H1 (cell line): ENCODE measurements around the gene STEAP1B. TPM values are rescaled to one million over a fixed set of nuclear protein-coding genes. Genes with fewer than 3 reads are reported as not detected.

Experiments used
- CTCF ChIA-PET: fragments of 300-600 bp; sonication (Branson Sonifier 250); formaldehyde crosslinking; loops from one replicate; lab custom pipeline; 2021; ENCODE audit not compliant: partially characterized antibody; lab: Charles Lee
- POLR2A ChIA-PET: fragments of 300-600 bp; sonication (Branson Sonifier 250); formaldehyde crosslinking; loops from one replicate; lab custom pipeline; 2021; ENCODE audit warnings: inconsistent platforms; ENCODE audit not compliant: partially characterized antibody; lab: Charles Lee
- DNase-seq, 2 experiments: peaks; one replicate each; pipeline versions ENCODE4 v3.0.0 to v3.0.0-alpha.2; 2010 to 2022; ENCODE audit warnings: low spot score in 2 of 2, low read depth in 1 of 2, mixed read lengths in 1 of 2
- FAIRE-seq: peaks from 2 replicates; lab custom pipeline; 2011; peaks lifted over from hg19 to GRCh38; lab: Jason Lieb, UNC
- H2AFZ ChIP-seq: 2 replicates; pipeline ENCODE4 v1.8.1; 2012; ENCODE audit warnings: low read length, inconsistent platforms
- H2AK5ac ChIP-seq: 2 replicates; pipeline ENCODE4 v1.6.1; 2013; ENCODE audit warnings: low read depth, low read length
- H2BK120ac ChIP-seq: replicated peaks from 2 replicates; pipeline ENCODE3; 2013; ENCODE audit warnings: low read depth, low read length, inconsistent platforms
- H2BK12ac ChIP-seq: 2 replicates; pipeline ENCODE4 v1.6.1; 2013; ENCODE audit warnings: low read depth, low read length
- H2BK15ac ChIP-seq: 2 replicates; pipeline ENCODE4 v1.6.1; 2013; ENCODE audit warnings: low read length
- H2BK20ac ChIP-seq: 2 replicates; pipeline ENCODE4 v1.6.1; 2013; ENCODE audit warnings: low read length
- H2BK5ac ChIP-seq: 2 replicates; pipeline ENCODE4 v1.6.1; 2013; ENCODE audit warnings: low read depth, low read length
- H3K14ac ChIP-seq: 2 replicates; pipeline ENCODE4 v1.6.1; 2013; ENCODE audit warnings: inconsistent platforms; ENCODE audit not compliant: insufficient read length
- H3K18ac ChIP-seq: 2 replicates; pipeline ENCODE4 v1.6.1; 2013; ENCODE audit warnings: low read length; ENCODE audit errors: extremely low read depth
- H3K23ac ChIP-seq: 2 replicates; pipeline ENCODE4 v1.6.1; 2013; ENCODE audit warnings: inconsistent platforms; ENCODE audit not compliant: insufficient read length
- H3K23me2 ChIP-seq: 2 replicates; pipeline ENCODE4 v1.6.1; 2013; ENCODE audit warnings: low read depth, low read length
- H3K27ac ChIP-seq: 2 replicates; pipeline ENCODE4 v1.6.1; 2011; ENCODE audit warnings: low read depth, low read length, inconsistent platforms
- H3K27me3 ChIP-seq, 4 experiments: replicated peaks in 1 of 4; 1 replicate in 1 of 4; 2 replicates in 3 of 4; pipeline versions ENCODE4 v1.6.1 to v1.8.1; 2011 to 2013; ENCODE audit warnings: low read length in 3 of 4, mild to moderate bottlenecking in 3 of 4, inconsistent platforms in 2 of 4, mixed read lengths in 2 of 4, moderate library complexity in 1 of 4; ENCODE audit not compliant: control insufficient read depth in 3 of 4, insufficient read depth in 3 of 4; ENCODE audit errors: extremely low read depth in 1 of 4
- H3K36me3 ChIP-seq, 4 experiments: 2 replicates each; pipeline versions ENCODE4 v1.6.1 to v1.8.1; 2011 to 2013; ENCODE audit warnings: mild to moderate bottlenecking in 4 of 4, low read length in 3 of 4, moderate library complexity in 2 of 4, control low read depth in 1 of 4, inconsistent platforms in 1 of 4; ENCODE audit not compliant: insufficient read depth in 4 of 4, control insufficient read depth in 2 of 4
- H3K4ac ChIP-seq: replicated peaks from 2 replicates; pipeline ENCODE3; 2013; ENCODE audit warnings: low read length, low read depth, mixed read lengths, inconsistent platforms; ENCODE audit not compliant: insufficient read length
- H3K4me1 ChIP-seq, 4 experiments: replicated peaks in 1 of 4; 1 replicate in 1 of 4; 2 replicates in 3 of 4; pipeline versions ENCODE4 v1.6.1 to v1.8.1; 2011 to 2013; ENCODE audit warnings: low read length in 3 of 4, inconsistent platforms in 2 of 4, mixed read lengths in 1 of 4; ENCODE audit not compliant: insufficient read depth in 4 of 4, control insufficient read depth in 3 of 4
- H3K4me2 ChIP-seq, 2 experiments: 2 replicates each; pipeline versions ENCODE4 v1.6.1 to v1.8.1; 2011 to 2013; ENCODE audit warnings: low read depth in 2 of 2, low read length in 2 of 2, control low read depth in 1 of 2, inconsistent platforms in 1 of 2, mild to moderate bottlenecking in 1 of 2; ENCODE audit not compliant: insufficient read depth in 1 of 2
- H3K4me3 ChIP-seq, 4 experiments: fragments of 200-600, 300-600 bp in 1 of 4; sonication (generic), shearing (Covaris generic), sonication (Bioruptor Twin) in 1 of 4; 2 replicates each; pipeline versions ENCODE4 v1.5.1 to v1.8.1; 2011 to 2016; ENCODE audit warnings: low read length in 4 of 4, low read depth in 3 of 4, control low read depth in 2 of 4, inconsistent platforms in 2 of 4, mild to moderate bottlenecking in 2 of 4, mixed read lengths in 1 of 4, moderate library complexity in 1 of 4; ENCODE audit not compliant: insufficient read depth in 2 of 4; ENCODE audit errors: extremely low read depth in 1 of 4
- H3K56ac ChIP-seq: replicated peaks from 2 replicates; pipeline ENCODE3; 2013; ENCODE audit warnings: low read depth, mild to moderate bottlenecking, mixed read lengths, low read length, inconsistent platforms; ENCODE audit not compliant: insufficient read length
- H3K79me1 ChIP-seq: 2 replicates; pipeline ENCODE4 v1.6.1; 2013; ENCODE audit warnings: low read depth, low read length, control low read depth
- H3K79me2 ChIP-seq, 2 experiments: 2 replicates each; pipeline versions ENCODE4 v1.6.1 to v1.8.1; 2012 to 2013; ENCODE audit warnings: low read length in 2 of 2, mild to moderate bottlenecking in 2 of 2, inconsistent platforms in 1 of 2; ENCODE audit not compliant: insufficient read depth in 2 of 2, control insufficient read depth in 1 of 2
- H3K9ac ChIP-seq, 4 experiments: replicated peaks in 1 of 4; 1 replicate in 1 of 4; 2 replicates in 3 of 4; pipeline versions ENCODE4 v1.6.1 to v1.8.1; 2011 to 2013; ENCODE audit warnings: low read depth in 3 of 4, low read length in 3 of 4, control low read depth in 2 of 4, mild to moderate bottlenecking in 2 of 4, moderate library complexity in 2 of 4, inconsistent platforms in 1 of 4; ENCODE audit errors: extremely low read depth in 1 of 4
- H3K9me3 ChIP-seq, 2 experiments: 2 replicates each; pipeline versions ENCODE4 v1.6.1 to v1.8.1; 2012 to 2013; ENCODE audit warnings: mild to moderate bottlenecking in 2 of 2, moderate library complexity in 2 of 2, control low read depth in 1 of 2, inconsistent platforms in 1 of 2, low read depth in 1 of 2, low read length in 1 of 2, mixed read lengths in 1 of 2; ENCODE audit not compliant: insufficient read depth in 2 of 2
- H4K20me1 ChIP-seq, 2 experiments: replicated peaks in 1 of 2; 2 replicates each; pipeline versions ENCODE3 to v1.8.1; 2011 to 2013; ENCODE audit warnings: inconsistent platforms in 2 of 2, low read length in 2 of 2, mild to moderate bottlenecking in 1 of 2; ENCODE audit not compliant: insufficient read depth in 2 of 2, control insufficient read depth in 1 of 2
- H4K5ac ChIP-seq: 2 replicates; pipeline ENCODE4 v1.6.1; 2013; ENCODE audit warnings: low read length, low read depth, mixed read lengths, inconsistent platforms; ENCODE audit not compliant: insufficient read length
- H4K8ac ChIP-seq: 2 replicates; pipeline ENCODE4 v1.8.0; 2013; ENCODE audit warnings: mild to moderate bottlenecking, moderate library complexity, low read length, inconsistent platforms; ENCODE audit not compliant: insufficient read depth; ENCODE audit errors: extremely low read depth
- H4K91ac ChIP-seq: replicated peaks from 2 replicates; pipeline ENCODE3; 2013; ENCODE audit warnings: low read length, mixed read lengths, inconsistent platforms; ENCODE audit not compliant: insufficient read length
- CBX5 ChIP-seq: fragments of 300-800, 300-1000 bp; sonication (generic); IDR thresholded peaks from 2 replicates; pipeline ENCODE4 v1.7.1; 2016; ENCODE audit warnings: antibody characterized with exemption, low read length, low read depth
- CHD2 ChIP-seq: IDR thresholded peaks from 2 replicates; pipeline ENCODE4 v1.6.1; 2012; ENCODE audit warnings: low read length, improper control_type of control experiment
- CTBP2 ChIP-seq: IDR thresholded peaks from 2 replicates; pipeline ENCODE4 v1.7.0; 2011; ENCODE audit warnings: borderline replicate concordance, mild to moderate bottlenecking, moderate library complexity, mixed read lengths, low read length; ENCODE audit not compliant: insufficient read depth, insufficient read length
- GABPA ChIP-seq: IDR thresholded peaks from 2 replicates; pipeline ENCODE4 v1.6.1; 2011; ENCODE audit warnings: mild to moderate bottlenecking, low read length, moderate library complexity, borderline replicate concordance; ENCODE audit not compliant: insufficient read depth
- HDAC2 ChIP-seq, 2 experiments: fragments of 300-600 bp in 1 of 2; sonication (generic) in 1 of 2; IDR thresholded peaks; 2 replicates each; pipeline ENCODE4 v1.6.1; 2011 to 2012; ENCODE audit warnings: low read depth in 2 of 2, low read length in 2 of 2, mild to moderate bottlenecking in 2 of 2, moderate library complexity in 2 of 2, borderline replicate concordance in 1 of 2, inconsistent platforms in 1 of 2
- POLR2AphosphoS5 ChIP-seq: IDR thresholded peaks from 2 replicates; pipeline ENCODE4 v1.6.1; 2011; ENCODE audit warnings: low read depth, low read length
- POU5F1 ChIP-seq: IDR thresholded peaks from 2 replicates; pipeline ENCODE4 v1.6.1; 2011; ENCODE audit warnings: low read depth, mild to moderate bottlenecking, low read length, moderate library complexity
- RNF2 ChIP-seq: fragments of 200-900, 300-1000 bp; sonication (generic); IDR thresholded peaks from 2 replicates; pipeline ENCODE4 v1.7.1; 2016; ENCODE audit warnings: borderline replicate concordance, low read depth, mild to moderate bottlenecking, antibody characterized with exemption, low read length; ENCODE audit not compliant: poor library complexity, severe bottlenecking; ENCODE audit errors: missing control alignments
- SIN3A ChIP-seq, 2 experiments: IDR thresholded peaks in 1 of 2; conservative IDR thresholded peaks in 1 of 2; 2 replicates each; pipeline ENCODE4 v1.6.1; 2011 to 2012; ENCODE audit warnings: low read length in 2 of 2, improper control_type of control experiment in 1 of 2, low read depth in 1 of 2, mild to moderate bottlenecking in 1 of 2
- SP4 ChIP-seq: IDR thresholded peaks from 2 replicates; pipeline ENCODE4 v1.6.1; 2012; ENCODE audit warnings: low read length, inconsistent platforms
- SUZ12 ChIP-seq: fragments of 200-600 bp; sonication (generic); IDR thresholded peaks from 2 replicates; pipeline ENCODE4 v1.6.1; 2012; ENCODE audit warnings: mild to moderate bottlenecking, inconsistent platforms, low read length, moderate library complexity, mixed read lengths
- YY1 ChIP-seq: IDR thresholded peaks from 2 replicates; pipeline ENCODE4 v1.6.1; 2011; ENCODE audit warnings: low read depth, mild to moderate bottlenecking, low read length
- WGBS, 2 experiments: shearing (Covaris generic) in 1 of 2; methylation state at CpG; one replicate each; pipeline versions ENCODE4 v1.1.6 to v1.1.7; 2013 to 2015; ENCODE audit warnings: low lambda C conversion rate in 2 of 2, mixed read lengths in 2 of 2, inconsistent platforms in 1 of 2, low coverage in 1 of 2, missing lambda C conversion rate in 1 of 2; ENCODE audit not compliant: insufficient replicate concordance in 2 of 2, insufficient coverage in 1 of 2, insufficient read length in 1 of 2; ENCODE audit errors: extremely low coverage in 1 of 2, missing lambda C conversion rate in 1 of 2; 5-methylcytosine and 5-hydroxymethylcytosine counted together
- polyA plus RNA-seq, 7 experiments: library from polyadenylated mRNA; depleted of rRNA in 3 of 7; stranded (reverse) in 5 of 7; unstranded in 2 of 7; fragments of >200 nt in 5 of 7; fragments of 200-250 nt in 2 of 7; gene quantifications; 1 replicate in 5 of 7; 2 replicates in 1 of 7; 4 replicates in 1 of 7; pipeline versions ENCODE4 v1.2.1 to v1.2.3, GENCODE V29; 2011 to 2013; ENCODE audit warnings: missing spikeins in 2 of 7, mixed read lengths in 2 of 7
- total RNA-seq: library from RNA; stranded (reverse); fragmentation: NEBNext Ultra II Directional; extraction: Animal tissue kit (Norgen Biotek cat#: 25700); gene quantifications from 2 replicates; pipeline ENCODE4 v1.2.1, GENCODE V29; 2021

The STEAP1B gene
- total and polyA plus RNA-seq, 2 of the 8 experiments (the other 6 are each of a cell fraction or from before 2014, with no cell fraction given), result 5.4 to 8.7 TPM

DNA sequence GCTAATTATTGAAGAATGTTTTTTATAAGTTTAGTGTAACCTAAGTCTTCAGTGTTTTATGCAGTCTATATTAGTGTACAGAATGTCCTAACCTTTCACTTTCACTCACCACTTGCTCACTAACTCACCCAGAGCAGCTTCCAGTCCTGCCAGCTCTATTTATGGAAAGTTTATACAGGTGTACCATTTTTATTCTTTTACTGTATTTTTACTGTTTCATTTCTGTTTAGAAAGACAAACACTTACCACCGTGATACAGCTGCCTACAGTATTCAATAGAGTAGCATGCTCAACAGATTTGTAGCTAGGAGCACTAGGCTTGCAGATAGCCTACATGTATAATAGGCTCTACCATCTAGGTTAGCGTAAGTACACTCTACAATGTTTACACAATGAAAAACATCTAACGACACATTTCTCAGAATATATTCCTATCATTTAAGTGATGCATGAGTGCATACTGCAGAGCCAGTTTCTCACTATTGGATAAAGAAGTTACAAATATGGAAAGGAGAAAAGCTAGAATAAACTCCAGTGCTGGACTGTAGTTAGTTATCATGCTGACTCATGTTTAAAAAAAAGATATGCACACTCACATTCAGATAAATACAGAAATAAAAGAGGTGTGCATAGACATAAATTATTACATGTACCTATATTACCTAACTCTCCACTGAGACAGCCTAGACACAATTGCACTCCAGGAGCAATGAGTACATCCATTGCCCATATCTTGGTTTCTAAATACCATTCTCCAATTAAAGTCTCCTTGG, 30.4 kb downstream of the STEAP1B start:
- ChIA-PET POLR2A (no interaction called here), CTCF (interaction anchor here (1.3 to 1.8 kb wide), 5 partner anchors 9 to 360 kb away, joined by 3 to 8 read pairs (median 7); no protein-coding TSS in a partner anchor)
- no peak overlapping the region for H3K23ac ChIP-seq
- no peak overlapping the region for H2AK5ac ChIP-seq
- H3K27me3 ChIP-seq, result no peaks in the 10 kb centered on the region
- no peak overlapping the region for H3K9ac ChIP-seq
- no peaks in the 10 kb centered on the region for H4K20me1 ChIP-seq
- H2AFZ ChIP-seq, result no peak overlapping the region
- no peak overlapping the region for H3K18ac ChIP-seq
- 90% methylated on average over 3 of the region's 3 CpGs; no CpG with 5 or more reads in 1 of the 2 experiments for WGBS, 2 experiments
- DNase-seq, result no peak
- no peaks in the 10 kb centered on the region for H3K23me2 ChIP-seq
- H3K79me2 ChIP-seq, result no peaks in the 10 kb centered on the region
- no peaks in the 10 kb centered on the region for H3K4me1 ChIP-seq
- FAIRE-seq, result no peak
- no peak overlapping the region for H3K4me2 ChIP-seq
- H3K79me1 ChIP-seq, result no peaks in the 10 kb centered on the region
- no peaks in the 10 kb centered on the region for H3K36me3 ChIP-seq
- no peak overlapping the region for H3K4ac ChIP-seq
- no peak overlapping the region for H2BK15ac ChIP-seq
- H2BK12ac ChIP-seq, result no peak overlapping the region
- no peak overlapping the region for H2BK20ac ChIP-seq
- H3K14ac ChIP-seq, result no peak overlapping the region
- H4K91ac ChIP-seq, result no peak overlapping the region
- TF ChIP-seq SP4, result no peak
- no peak for TF ChIP-seq GABPA
- no peak for TF ChIP-seq SUZ12
- no peak for TF ChIP-seq CTBP2
- no peak for TF ChIP-seq YY1
- no peak for TF ChIP-seq POLR2AphosphoS5
- TF ChIP-seq CBX5, result no peak
- no peak for TF ChIP-seq HDAC2 (IDR thresholded peaks at IDR 0.05; ENCODE audit: borderline replicate concordance in 1 of 2, low read depth in 2 of 2, low read length in 2 of 2)
- TF ChIP-seq SIN3A (conservative IDR thresholded peaks at IDR 0.05 in 1 of 2, IDR thresholded peaks at IDR 0.05 in 1 of 2; ENCODE audit: low read depth in 1 of 2, low read length in 2 of 2), result no peak
- no peak for TF ChIP-seq RNF2
- no peak for TF ChIP-seq CHD2
- no peak for TF ChIP-seq POU5F1
- H3K27ac ChIP-seq, result no peak overlapping the region
- H4K8ac ChIP-seq, result no peak overlapping the region
- H3K9me3 ChIP-seq, result no peaks in the 10 kb centered on the region
- H2BK120ac ChIP-seq, result no peak overlapping the region
- H2BK5ac ChIP-seq, result no peak overlapping the region
- no peak overlapping the region for H3K56ac ChIP-seq
- H3K4me3 ChIP-seq, result no peak overlapping the region
- H4K5ac ChIP-seq, result no peak overlapping the region
